Testis (tissue), 5 donors: ENCODE results near the gene RAP1GDS1. TPM values are rescaled to one million over a fixed set of nuclear protein-coding genes. Genes with fewer than 3 reads are reported as not detected.

ENCODE experiments used
- DNase-seq: peaks from one replicate; pipeline ENCODE4 v3.0.0-alpha.2; 2019
- H3K27ac ChIP-seq, 2 donors: fragments of 200-600 bp; sonication (generic); one replicate each; pipeline ENCODE4 v1.5.1; 2019
- H3K27me3 ChIP-seq: fragments of 200-600 bp; sonication (generic); one replicate; pipeline ENCODE4 v1.5.1; 2019
- H3K36me3 ChIP-seq: fragments of 200-600 bp; sonication (generic); one replicate; pipeline ENCODE4 v1.5.1; 2017; ENCODE audit warnings: low read depth; ENCODE audit errors: missing control alignments
- H3K4me1 ChIP-seq: fragments of 200-600 bp; sonication (generic); one replicate; pipeline ENCODE4 v1.5.1; 2019
- H3K4me3 ChIP-seq, 2 donors: fragments of 200-600 bp; sonication (generic); one replicate each; pipeline ENCODE4 v1.5.1; 2017 to 2019
- H3K9me3 ChIP-seq: fragments of 200-600 bp; sonication (generic); one replicate; pipeline ENCODE4 v1.5.1; 2017
- CTCF ChIP-seq, 3 experiments: fragments of 450-650 bp in 2 of 3; fragments of 200-600 bp in 1 of 3; sonication (generic) in 1 of 3; IDR thresholded peaks; one replicate each; pipeline ENCODE4 v1.5.1; 2016 to 2019; ENCODE audit warnings: antibody characterized with exemption in 3 of 3, mild to moderate bottlenecking in 2 of 3, moderate library complexity in 1 of 3
- POLR2A ChIP-seq: fragments of 450-650 bp; IDR thresholded peaks from one replicate; pipeline ENCODE4 v1.6.1; 2017; ENCODE audit warnings: antibody characterized with exemption, mild to moderate bottlenecking, moderate library complexity
- WGBS, 2 donors: methylation state at CpG; one replicate each; pipeline ENCODE4 v1.1.5; 2018; 5-methylcytosine and 5-hydroxymethylcytosine counted together
- intact Hi-C: fragments of 100-400 bp; cut with DNase I; formaldehyde crosslinking; loops from one replicate; pipeline ENCODE4 v1.15.1; 2023; ENCODE audit warnings: low total_unique reads
- long read RNA-seq, 2 donors: transcript quantifications; one replicate each; lab custom pipeline, GENCODE V29; 2026
- polyA plus RNA-seq: library from polyadenylated mRNA; stranded (reverse); fragments of 350-450 nt; fragmentation: Illumina TruSeq; extraction: RNeasy Lipid Tissue Mini Kit (QIAGEN cat#74804); gene quantifications from one replicate; pipeline ENCODE4 v1.2.3, GENCODE V29; 2014; ENCODE audit warnings: low read depth, low replicate concordance; ENCODE audit not compliant: insufficient read depth
- total RNA-seq, 2 donors: library from RNA; depleted of rRNA; stranded (reverse); fragments of >200 nt; gene quantifications; one replicate each; pipeline ENCODE4 v1.2.3, GENCODE V29; 2016

The RAP1GDS1 gene
- total RNA-seq = 10 to 100 TPM; 34.2 to 38.0 TPM
- polyA plus RNA-seq = 37.2 TPM
- long read RNA-seq, donor 1, partial matches to known transcripts = 0 of 7 reads
- long read RNA-seq, donor 1, other reads (novel, unspliced or antisense) = 0 of 7 reads
- long read RNA-seq, donor 2, transcript RAP1GDS1-205 (15 exons, 3,681 nt) = major isoform, 5 of 10 reads
- long read RNA-seq, donor 2, partial matches to known transcripts = 0 of 10 reads
- long read RNA-seq, donor 2, other reads (novel, unspliced or antisense) = 0 of 10 reads

- no peaks in the 10 kb centered on the region for H3K27me3 ChIP-seq
- peaks cover 6% of the 10 kb centered on the region for H3K4me1 ChIP-seq
- peak within 1 kb of the TSS; percentile 92 to 95 for H3K4me3 ChIP-seq
- peak; percentile 96 for DNase-seq
- peak within 1 kb of the TSS; percentile 98 for H3K27ac ChIP-seq
- TF ChIP-seq CTCF (IDR thresholded peaks at IDR 0.05) (no peak), POLR2A (peak; percentile 76)
- H3K9me3 ChIP-seq = no peaks in the 10 kb centered on the region
- 0% methylated on average over 20 to 46 of the region's 84 CpGs for WGBS, 2 donors
- intact Hi-C loops = no loop called here
- no peaks in the 10 kb centered on the region for H3K36me3 ChIP-seq
Measured at GRCh38 chr4:98260579-98261404, at the start of gene RAP1GDS1. Gene RAP1GDS1 (plus strand): TSS chr4:98261384. CDS start chr4:98261566, 182 bp downstream.

GRCh38 chr4:98222306-98222705, 38.9 kb upstream of the RAP1GDS1 start:
- Histone ChIP-seq H3K27me3 (no peaks in the 10 kb centered on the region), H3K27ac (no peak overlapping the region), H3K4me3 (no peak overlapping the region), H3K4me1 (no peaks in the 10 kb centered on the region), H3K36me3 (no peaks in the 10 kb centered on the region), H3K9me3 (no peaks in the 10 kb centered on the region)
- intact Hi-C loops = no loop called here
- 66 to 70% methylated on average over 2 of the region's 2 CpGs for WGBS, 2 donors
- DNase-seq = no peak
- TF ChIP-seq POLR2A = no peak
- TF ChIP-seq CTCF (IDR thresholded peaks at IDR 0.05) = no peak

DNA sequence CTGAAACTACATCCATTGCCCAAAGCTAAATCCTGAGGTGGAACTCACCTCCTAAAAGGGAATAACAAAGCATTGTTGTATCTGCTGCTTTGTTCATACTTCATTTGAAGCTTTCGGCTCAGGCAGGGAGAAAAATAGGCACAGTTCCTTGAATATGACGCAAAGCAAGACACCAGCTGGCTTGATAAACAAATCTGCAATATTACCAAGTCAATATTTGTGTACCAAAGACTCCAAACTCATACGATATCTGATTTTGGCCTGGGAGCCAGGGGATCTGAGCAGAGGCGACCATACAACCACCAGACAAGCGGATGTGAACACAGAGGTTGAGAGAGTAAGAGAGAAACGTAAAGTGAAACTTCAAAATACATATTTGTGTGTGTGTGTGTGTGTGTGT, 34.8 kb upstream of the RAP1GDS1 start:
- Histone ChIP-seq H3K4me1 (no peaks in the 10 kb centered on the region), H3K36me3 (no peaks in the 10 kb centered on the region), H3K4me3 (no peak overlapping the region), H3K9me3 (no peaks in the 10 kb centered on the region), H3K27me3 (no peaks in the 10 kb centered on the region), H3K27ac (no peak overlapping the region)
- no peak for TF ChIP-seq CTCF (IDR thresholded peaks at IDR 0.05)
- TF ChIP-seq POLR2A = no peak
- intact Hi-C loops = no loop called here
- DNase-seq = no peak
- WGBS, 2 donors = 84 to 98% methylated on average over 6 of the region's 6 CpGs

GRCh38 chr4:98230961-98231360, 30.2 kb upstream of the RAP1GDS1 start:
- H3K27me3 ChIP-seq = no peaks in the 10 kb centered on the region
- 50 to 68% methylated on average over 3 of the region's 3 CpGs for WGBS, 2 donors
- H3K4me1 ChIP-seq = no peaks in the 10 kb centered on the region
- no peaks in the 10 kb centered on the region for H3K36me3 ChIP-seq
- H3K9me3 ChIP-seq = no peaks in the 10 kb centered on the region
- no peak for DNase-seq
- TF ChIP-seq CTCF (IDR thresholded peaks at IDR 0.05) (no peak), POLR2A (no peak)
- H3K27ac ChIP-seq = no peak overlapping the region
- H3K4me3 ChIP-seq = no peak overlapping the region
- intact Hi-C loops = no loop called here
